ENCODE data around the gene MT1B. TPM values are rescaled to one million over a fixed set of nuclear protein-coding genes. Genes with fewer than 3 reads are reported as not detected.

Gene MT1B
- total RNA-seq, 1 donor, result not detected

DNA sequence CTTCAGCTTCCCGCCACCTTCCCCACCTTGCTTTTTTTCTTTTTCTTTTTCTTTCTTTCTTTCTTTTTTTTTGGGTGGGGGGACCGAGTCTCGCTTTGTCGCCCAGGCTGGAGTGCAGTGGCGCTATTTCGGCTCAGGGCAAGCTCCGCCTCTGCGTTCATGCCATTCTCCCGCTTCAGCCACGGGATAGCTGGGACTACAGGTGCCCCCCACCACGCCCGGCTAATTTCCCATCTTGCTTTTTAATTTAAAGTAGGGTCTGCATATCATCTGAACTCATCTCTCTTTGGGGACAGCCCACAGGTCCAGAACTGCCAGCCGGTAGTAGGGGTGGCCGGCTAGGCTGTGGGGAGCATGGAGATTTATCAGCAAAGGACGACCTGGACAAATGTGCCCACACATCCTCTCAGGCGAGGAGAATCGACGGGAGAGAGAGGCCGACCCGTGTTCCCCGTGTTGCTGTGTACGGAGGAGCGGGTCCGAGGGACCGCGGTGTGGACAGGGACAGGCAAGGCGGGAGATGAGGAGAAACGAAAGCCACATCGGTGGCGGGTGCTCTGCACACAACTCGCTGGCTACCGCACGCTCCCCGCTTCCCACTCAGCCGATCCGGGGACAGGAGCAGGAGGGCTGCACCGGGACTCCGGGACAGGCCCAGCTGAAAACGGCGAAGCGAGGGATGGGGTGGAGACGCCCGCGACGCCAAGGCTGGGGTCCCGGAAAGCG, 16.8 kb upstream of the MT1B start:
- DNase-seq (ENCODE audit: insufficient read length, low spot score, missing footprints), result no peak
- Histone ChIP-seq H3K4me1 (ENCODE audit: insufficient read depth, low read length) (peaks cover 12% of the 10 kb centered on the region), H3K27me3 (ENCODE audit: insufficient read depth, low read length) (peaks cover 6% of the 10 kb centered on the region), H3K36me3 (ENCODE audit: insufficient read depth, low read length) (no peaks in the 10 kb centered on the region), H3K79me2 (ENCODE audit: insufficient read depth, low read length) (no peaks in the 10 kb centered on the region), H3K9me3 (ENCODE audit: low read depth, low read length) (no peaks in the 10 kb centered on the region), H2AFZ (ENCODE audit: low read length) (no peak overlapping the region), H3K27ac (ENCODE audit: low read depth, low read length) (no peak overlapping the region), H3K4me2 (ENCODE audit: insufficient read depth, low read length) (no peak overlapping the region), H3K4me3 (ENCODE audit: insufficient read depth, low read length) (no peak overlapping the region), H4K20me1 (ENCODE audit: insufficient read depth, low read length) (no peaks in the 10 kb centered on the region)
- TF ChIP-seq CTCF (IDR thresholded peaks at IDR 0.05; ENCODE audit: extremely low read depth, low read depth, low read length), result no peak

DNA sequence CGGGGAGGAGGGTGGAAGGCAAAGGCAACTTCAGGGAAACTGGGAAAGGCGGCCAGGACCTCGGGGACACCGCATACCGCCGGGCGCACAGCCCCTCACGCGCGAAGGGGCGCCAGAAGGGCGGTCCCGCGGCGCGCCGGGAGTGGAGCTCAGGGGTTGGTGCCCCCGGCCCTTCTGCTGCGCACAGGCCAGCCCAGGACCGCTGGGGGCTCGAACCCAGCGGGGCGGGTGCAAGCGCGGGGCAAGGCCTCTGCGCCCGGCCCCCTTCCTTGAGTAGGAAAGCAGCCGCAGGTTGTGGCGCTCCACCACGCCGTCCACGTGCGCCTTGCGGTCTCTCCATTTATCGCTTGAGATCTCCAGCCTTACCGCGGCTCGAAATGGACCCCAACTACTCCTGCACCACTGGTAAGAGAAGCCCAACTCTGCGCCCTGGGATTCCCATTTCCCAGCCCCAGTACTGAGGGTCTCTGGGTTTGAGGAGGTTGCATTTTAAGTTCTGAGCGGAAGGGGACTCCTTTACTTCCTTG, 16.2 kb upstream of the MT1B start:
- DNase-seq (ENCODE audit: insufficient read length, low spot score, missing footprints), result no peak
- Histone ChIP-seq H3K79me2 (ENCODE audit: insufficient read depth, low read length) (no peaks in the 10 kb centered on the region), H3K9me3 (ENCODE audit: low read depth, low read length) (no peaks in the 10 kb centered on the region), H2AFZ (ENCODE audit: low read length) (no peak overlapping the region), H3K36me3 (ENCODE audit: insufficient read depth, low read length) (no peaks in the 10 kb centered on the region), H3K4me1 (ENCODE audit: insufficient read depth, low read length) (peaks cover 12% of the 10 kb centered on the region), H4K20me1 (ENCODE audit: insufficient read depth, low read length) (no peaks in the 10 kb centered on the region), H3K27ac (ENCODE audit: low read depth, low read length) (no peak overlapping the region), H3K4me2 (ENCODE audit: insufficient read depth, low read length) (no peak overlapping the region), H3K4me3 (ENCODE audit: insufficient read depth, low read length) (no peak overlapping the region), H3K27me3 (ENCODE audit: insufficient read depth, low read length) (peaks cover 6% of the 10 kb centered on the region)
- no peak for TF ChIP-seq CTCF (IDR thresholded peaks at IDR 0.05; ENCODE audit: extremely low read depth, low read depth, low read length)

DNA sequence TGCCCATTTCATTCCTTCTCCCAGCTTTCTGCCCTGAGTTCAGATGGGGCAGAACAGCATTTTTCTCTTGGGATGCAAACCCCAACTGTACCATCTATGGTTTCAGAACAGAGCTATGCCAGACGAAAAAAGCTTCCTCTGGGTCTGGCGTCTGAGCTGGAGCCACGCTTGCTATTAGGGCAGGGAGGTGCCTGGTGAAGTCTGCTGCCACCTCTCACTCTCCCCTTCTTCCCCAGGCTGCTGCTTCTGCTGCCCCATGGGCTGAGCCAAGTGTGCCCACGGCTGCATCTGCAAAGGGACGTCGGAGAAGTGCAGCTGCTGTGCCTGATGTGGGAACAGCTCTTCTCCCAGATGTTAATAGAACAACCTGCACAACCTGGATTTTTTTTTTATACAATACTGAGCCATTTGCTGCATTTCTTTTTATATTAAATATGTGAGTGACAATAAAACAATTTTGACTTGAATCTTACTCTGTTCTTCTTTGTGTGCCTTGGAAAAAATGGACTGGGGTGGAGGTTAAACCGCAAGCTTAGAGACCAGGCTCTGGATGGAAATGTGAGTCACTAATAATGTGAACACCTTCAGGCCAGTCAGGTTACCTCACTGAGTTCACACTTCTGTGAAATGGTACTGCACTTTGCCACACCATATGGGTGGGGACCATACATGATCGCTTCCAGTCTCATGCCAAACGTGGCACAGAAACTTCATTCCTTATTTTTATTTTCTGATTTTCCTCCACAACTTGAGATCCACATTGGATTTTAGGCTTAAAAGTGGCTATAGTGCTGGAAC, 14.9 kb upstream of the MT1B start:
- TF ChIP-seq CTCF (IDR thresholded peaks at IDR 0.05; ENCODE audit: extremely low read depth, low read depth, low read length), result no peak
- Histone ChIP-seq H3K4me3 (ENCODE audit: insufficient read depth, low read length) (no peak overlapping the region), H3K27me3 (ENCODE audit: insufficient read depth, low read length) (peaks cover 6% of the 10 kb centered on the region), H3K4me2 (ENCODE audit: insufficient read depth, low read length) (no peak overlapping the region), H4K20me1 (ENCODE audit: insufficient read depth, low read length) (no peaks in the 10 kb centered on the region), H3K27ac (ENCODE audit: low read depth, low read length) (no peak overlapping the region), H3K79me2 (ENCODE audit: insufficient read depth, low read length) (no peaks in the 10 kb centered on the region), H3K4me1 (ENCODE audit: insufficient read depth, low read length) (peaks cover 10% of the 10 kb centered on the region), H2AFZ (ENCODE audit: low read length) (no peak overlapping the region), H3K36me3 (ENCODE audit: insufficient read depth, low read length) (no peaks in the 10 kb centered on the region), H3K9me3 (ENCODE audit: low read depth, low read length) (no peaks in the 10 kb centered on the region)
- DNase-seq (ENCODE audit: insufficient read length, low spot score, missing footprints), result peak; percentile 85
